Fibroblast of lung (primary cell): ENCODE measurements around the gene PLVAP. TPM values are rescaled to one million over a fixed set of nuclear protein-coding genes. Genes with fewer than 3 reads are reported as not detected.

ENCODE experiments used
- DNase-seq, 2 donors: peaks; one replicate each; pipeline versions ENCODE4 v3.0.0 to v3.0.0-alpha.2; 2010; ENCODE audit warnings: low read depth in 2 of 2
- H2AFZ ChIP-seq: 2 replicates; pipeline ENCODE4 v1.5.1; 2012; ENCODE audit warnings: low read length, control low read depth, inconsistent platforms
- H3K27ac ChIP-seq: 2 replicates; pipeline ENCODE4 v1.5.1; 2011; ENCODE audit warnings: low read length, control low read depth; ENCODE audit not compliant: insufficient read depth
- H3K27me3 ChIP-seq: 2 replicates; pipeline ENCODE4 v1.5.1; 2011; ENCODE audit warnings: mild to moderate bottlenecking, low read length; ENCODE audit not compliant: control insufficient read depth, insufficient read depth
- H3K36me3 ChIP-seq: 2 replicates; pipeline ENCODE4 v1.5.1; 2011; ENCODE audit warnings: low read length; ENCODE audit not compliant: control insufficient read depth, insufficient read depth
- H3K4me1 ChIP-seq: 2 replicates; pipeline ENCODE4 v1.5.1; 2011; ENCODE audit warnings: low read length; ENCODE audit not compliant: control insufficient read depth, insufficient read depth; ENCODE audit errors: extremely low read depth
- H3K4me2 ChIP-seq: 2 replicates; pipeline ENCODE4 v1.5.1; 2011; ENCODE audit warnings: low read length, control low read depth; ENCODE audit not compliant: insufficient read depth; ENCODE audit errors: extremely low read depth
- H3K4me3 ChIP-seq, 4 experiments: fragments of 200-600 bp in 1 of 4; sonication (generic) in 1 of 4; replicated peaks in 1 of 4; 2 replicates each; pipeline ENCODE4 v1.5.1; 2011 to 2016; ENCODE audit warnings: low read length in 4 of 4, low read depth in 3 of 4, mild to moderate bottlenecking in 3 of 4, control low read depth in 2 of 4, inconsistent platforms in 1 of 4, mixed read lengths in 1 of 4; ENCODE audit not compliant: insufficient read depth in 1 of 4; ENCODE audit errors: control extremely low read depth in 1 of 4
- H3K79me2 ChIP-seq: 2 replicates; pipeline ENCODE4 v1.5.1; 2012; ENCODE audit warnings: mild to moderate bottlenecking, low read length, inconsistent platforms; ENCODE audit not compliant: control insufficient read depth, insufficient read depth
- H3K9ac ChIP-seq: 2 replicates; pipeline ENCODE4 v1.5.1; 2011; ENCODE audit warnings: mild to moderate bottlenecking, low read length, control low read depth; ENCODE audit not compliant: insufficient read depth
- H3K9me3 ChIP-seq: 2 replicates; pipeline ENCODE4 v1.5.1; 2012; ENCODE audit warnings: low read depth, low read length; ENCODE audit not compliant: control insufficient read depth, insufficient read depth
- H4K20me1 ChIP-seq: 2 replicates; pipeline ENCODE4 v1.5.1; 2011; ENCODE audit warnings: low read length; ENCODE audit not compliant: control insufficient read depth, insufficient read depth; ENCODE audit errors: extremely low read depth
- CTCF ChIP-seq, 2 donors: IDR thresholded peaks in 1 of 2; conservative IDR thresholded peaks in 1 of 2; 1 replicate in 1 of 2; 2 replicates in 1 of 2; pipeline ENCODE4 v1.5.1; 2011 to 2012; ENCODE audit warnings: low read length in 2 of 2, control low read depth in 1 of 2, inconsistent platforms in 1 of 2, low read depth in 1 of 2, mild to moderate bottlenecking in 1 of 2
- EZH2 ChIP-seq: IDR thresholded peaks from 2 replicates; pipeline ENCODE4 v1.5.1; 2012; ENCODE audit warnings: low read length, control low read depth, mild to moderate bottlenecking; ENCODE audit errors: missing control alignments
- polyA plus RNA-seq, 2 donors: library from polyadenylated mRNA; depleted of rRNA in 1 of 2; stranded (reverse) in 1 of 2; unstranded in 1 of 2; fragments of >200 nt; gene quantifications; 2 replicates each; pipeline ENCODE4 v1.2.1, GENCODE V29; 2011 to 2012; ENCODE audit warnings: missing spikeins in 1 of 2
- total RNA-seq: library from RNA; depleted of rRNA; stranded (reverse); fragments of >200 nt; gene quantifications from 2 replicates; pipeline ENCODE4 v1.2.1, GENCODE V29; 2014

PLVAP gene
- total and polyA plus RNA-seq, 2 donors (not counting 1 experiment from before 2014, with no cell fraction given): not detected

- no peaks in the 10 kb centered on the region for H4K20me1 ChIP-seq
- H3K27ac ChIP-seq: no peak overlapping the region
- H3K27me3 ChIP-seq: no peaks in the 10 kb centered on the region
- TF ChIP-seq EZH2 (no peak), CTCF (conservative IDR thresholded peaks at IDR 0.05 in 1 of 2, IDR thresholded peaks at IDR 0.05 in 1 of 2; ENCODE audit: low read depth in 1 of 2, low read length in 2 of 2) (no peak)
- no peak overlapping the region for H3K4me3 ChIP-seq
- no peak for DNase-seq
- H3K79me2 ChIP-seq: no peaks in the 10 kb centered on the region
- H3K9ac ChIP-seq: no peak overlapping the region
- H3K4me2 ChIP-seq: no peak overlapping the region
- H3K4me1 ChIP-seq: no peaks in the 10 kb centered on the region
- no peaks in the 10 kb centered on the region for H3K9me3 ChIP-seq
- H3K36me3 ChIP-seq: peaks cover 8% of the 10 kb centered on the region
- no peak overlapping the region for H2AFZ ChIP-seq
Observed at GRCh38 chr19:17328517-17329365, 48.4 kb downstream of the PLVAP start.

GRCh38 chr19:17327654-17328516 is 49.3 kb downstream of the PLVAP start:
- H4K20me1 ChIP-seq: no peaks in the 10 kb centered on the region
- H3K4me3 ChIP-seq: no peak overlapping the region
- H3K27me3 ChIP-seq: no peaks in the 10 kb centered on the region
- TF ChIP-seq CTCF (conservative IDR thresholded peaks at IDR 0.05 in 1 of 2, IDR thresholded peaks at IDR 0.05 in 1 of 2; ENCODE audit: low read depth in 1 of 2, low read length in 2 of 2): peak in 1 of 2 donors; percentile 38
- no peak for TF ChIP-seq EZH2
- no peak overlapping the region for H3K27ac ChIP-seq
- peaks cover 8% of the 10 kb centered on the region for H3K36me3 ChIP-seq
- no peak overlapping the region for H2AFZ ChIP-seq
- no peak overlapping the region for H3K9ac ChIP-seq
- peak in 1 of 2 donors; percentile 48 for DNase-seq
- H3K79me2 ChIP-seq: no peaks in the 10 kb centered on the region
- no peaks in the 10 kb centered on the region for H3K4me1 ChIP-seq
- no peak overlapping the region for H3K4me2 ChIP-seq
- no peaks in the 10 kb centered on the region for H3K9me3 ChIP-seq

- Histone ChIP-seq H3K79me2 (no peaks in the 10 kb centered on the region), H3K9ac (no peak overlapping the region), H3K27ac (no peak overlapping the region), H3K9me3 (no peaks in the 10 kb centered on the region), H4K20me1 (no peaks in the 10 kb centered on the region), H3K27me3 (no peaks in the 10 kb centered on the region), H3K4me3 (no peak overlapping the region), H3K4me2 (no peak overlapping the region), H2AFZ (no peak overlapping the region), H3K36me3 (peaks cover 8% of the 10 kb centered on the region), H3K4me1 (no peaks in the 10 kb centered on the region)
- no peak for DNase-seq
- TF ChIP-seq CTCF (conservative IDR thresholded peaks at IDR 0.05 in 1 of 2, IDR thresholded peaks at IDR 0.05 in 1 of 2; ENCODE audit: low read depth in 1 of 2, low read length in 2 of 2) (no peak), EZH2 (no peak)
Observed at GRCh38 chr19:17327068-17327653, 50.0 kb downstream of the PLVAP start.
